ENCODE measurements around the gene BICRA.

BICRA gene

GRCh38 chr19:47729799-47730520 lies 121.0 kb downstream of the BICRA start:
- H3K9me3 ChIP-seq (ENCODE audit: insufficient read depth, low read length, severe bottlenecking), result no peaks in the 10 kb centered on the region
- peaks cover 10% of the 10 kb centered on the region for H3K4me1 ChIP-seq (ENCODE audit: insufficient read depth, low read length)
- no peak overlapping the region for H3K4me3 ChIP-seq (ENCODE audit: low read depth in 1 of 2, low read length in 2 of 2)
- H3K9ac ChIP-seq (ENCODE audit: low read depth, low read length), result no peak overlapping the region
- H3K27ac ChIP-seq (ENCODE audit: low read length), result no peak overlapping the region
- DNase-seq (peak; percentile 42), ATAC-seq (ENCODE audit: insufficient read depth, low read depth) (peak; percentile 60; the same call in 1 of the 3 replicates)
- no peak overlapping the region for H2AFZ ChIP-seq (ENCODE audit: low read depth, low read length)
- H3K79me2 ChIP-seq (ENCODE audit: insufficient read depth, low read length), result no peaks in the 10 kb centered on the region
- TF ChIP-seq CTCF (IDR thresholded peaks at IDR 0.05; ENCODE audit: borderline replicate concordance, extremely low read depth, low read length, poor library complexity, severe bottlenecking) (no peak), EZH2 (IDR thresholded peaks at IDR 0.05; ENCODE audit: borderline replicate concordance, low read depth, low read length, severe bottlenecking) (no peak)
- 0 out of 2 replicates have a peak overlapping the region, but pooled peaks have one; percentile 12 for H3K4me2 ChIP-seq (ENCODE audit: insufficient read depth, low read length)
- H4K20me1 ChIP-seq (ENCODE audit: insufficient read depth, low read length), result no peaks in the 10 kb centered on the region
- no peaks in the 10 kb centered on the region for H3K36me3 ChIP-seq (ENCODE audit: insufficient read depth, low read length)
- H3K27me3 ChIP-seq (ENCODE audit: insufficient read depth, low read length, poor library complexity), result peaks cover 20% of the 10 kb centered on the region

- Histone ChIP-seq H3K4me2 (ENCODE audit: insufficient read depth, low read length) (no peak overlapping the region), H3K27ac (ENCODE audit: low read length) (no peak overlapping the region)
- TF ChIP-seq EZH2 (IDR thresholded peaks at IDR 0.05; ENCODE audit: borderline replicate concordance, low read depth, low read length, severe bottlenecking) (no peak), CTCF (IDR thresholded peaks at IDR 0.05; ENCODE audit: borderline replicate concordance, extremely low read depth, low read length, poor library complexity, severe bottlenecking) (no peak)
Observed at GRCh38 chr19:47730521-47730889, 121.6 kb downstream of the BICRA start.

GRCh38 chr19:47730910-47731309 lies 122.0 kb downstream of the BICRA start:
- H3K27me3 ChIP-seq (ENCODE audit: insufficient read depth, low read length, poor library complexity), result peaks cover 20% of the 10 kb centered on the region
- no peaks in the 10 kb centered on the region for H4K20me1 ChIP-seq (ENCODE audit: insufficient read depth, low read length)
- no peaks in the 10 kb centered on the region for H3K9me3 ChIP-seq (ENCODE audit: insufficient read depth, low read length, severe bottlenecking)
- H2AFZ ChIP-seq (ENCODE audit: low read depth, low read length), result no peak overlapping the region
- no peak overlapping the region for H3K27ac ChIP-seq (ENCODE audit: low read length)
- H3K9ac ChIP-seq (ENCODE audit: low read depth, low read length), result no peak overlapping the region
- no peak overlapping the region for H3K4me2 ChIP-seq (ENCODE audit: insufficient read depth, low read length)
- no peak for TF ChIP-seq EZH2 (IDR thresholded peaks at IDR 0.05; ENCODE audit: borderline replicate concordance, low read depth, low read length, severe bottlenecking)
- no peak for TF ChIP-seq CTCF (IDR thresholded peaks at IDR 0.05; ENCODE audit: borderline replicate concordance, extremely low read depth, low read length, poor library complexity, severe bottlenecking)
- H3K36me3 ChIP-seq (ENCODE audit: insufficient read depth, low read length), result no peaks in the 10 kb centered on the region
- no peak for DNase-seq
- ATAC-seq (ENCODE audit: insufficient read depth, low read depth), result no peak
- H3K4me1 ChIP-seq (ENCODE audit: insufficient read depth, low read length), result peaks cover 10% of the 10 kb centered on the region
- H3K4me3 ChIP-seq (ENCODE audit: low read depth in 1 of 2, low read length in 2 of 2), result no peak overlapping the region
- H3K79me2 ChIP-seq (ENCODE audit: insufficient read depth, low read length), result no peaks in the 10 kb centered on the region

More at GRCh38 chr19:47730521-47730889, 121.6 kb downstream of the BICRA start:
- no peaks in the 10 kb centered on the region for H3K36me3 ChIP-seq (ENCODE audit: insufficient read depth, low read length)
- no peak overlapping the region for H2AFZ ChIP-seq (ENCODE audit: low read depth, low read length)
- H3K4me3 ChIP-seq (ENCODE audit: low read depth in 1 of 2, low read length in 2 of 2), result no peak overlapping the region
- DNase-seq (no peak), ATAC-seq (ENCODE audit: insufficient read depth, low read depth) (no peak)
- peaks cover 10% of the 10 kb centered on the region for H3K4me1 ChIP-seq (ENCODE audit: insufficient read depth, low read length)
- no peaks in the 10 kb centered on the region for H3K79me2 ChIP-seq (ENCODE audit: insufficient read depth, low read length)
- no peaks in the 10 kb centered on the region for H3K9me3 ChIP-seq (ENCODE audit: insufficient read depth, low read length, severe bottlenecking)
- H3K27me3 ChIP-seq (ENCODE audit: insufficient read depth, low read length, poor library complexity), result peaks cover 20% of the 10 kb centered on the region
- H4K20me1 ChIP-seq (ENCODE audit: insufficient read depth, low read length), result no peaks in the 10 kb centered on the region
- H3K9ac ChIP-seq (ENCODE audit: low read depth, low read length), result no peak overlapping the region

Measured in DND-41 (cell line).